Transverse colon (tissue), 4 donors: ENCODE data around the gene VSTM5.

Experiments used
- CTCF ChIP-seq, 5 experiments: fragments of 200-600 bp in 3 of 5; fragments of 450-650 bp in 2 of 5; sonication (generic) in 3 of 5; IDR thresholded peaks; 1 replicate in 2 of 5; 2 replicates in 3 of 5; pipeline ENCODE4 v1.5.1; 2016 to 2017; ENCODE audit warnings: antibody characterized with exemption in 5 of 5, inconsistent platforms in 3 of 5, mild to moderate bottlenecking in 2 of 5, moderate library complexity in 1 of 5
- POLR2AphosphoS5 ChIP-seq, 3 donors: sonication (generic); formaldehyde crosslinking; IDR thresholded peaks; one replicate each; pipeline ENCODE4 v1.6.1; 2016; ENCODE audit warnings: antibody characterized with exemption in 3 of 3

GRCh38 chr11:93832780-93833179 lies 17.6 kb downstream of the VSTM5 start:
- no peak for TF ChIP-seq CTCF (IDR thresholded peaks at IDR 0.05)
- TF ChIP-seq POLR2AphosphoS5 (IDR thresholded peaks at IDR 0.05) = no peak
